MCF 10A (cell line): ENCODE measurements around the gene CELSR1. TPM values are rescaled to one million over a fixed set of nuclear protein-coding genes. Genes with fewer than 3 reads are reported as not detected.

ENCODE experiments used
- BruUV-seq: library from RNA; stranded (reverse); fragments of 400-500 nt; replicated peaks from 2 replicates; lab custom pipeline; 2021; lab: Mats Ljungman, UMichigan
- CTCF ChIA-PET: fragments of 300-600 bp; sonication (Branson Sonifier 250); formaldehyde crosslinking; extraction: SDS; loops from one replicate; lab custom pipeline; 2021; ENCODE audit warnings: antibody characterized with exemption, inconsistent platforms; lab: Yijun Ruan, JAX
- POLR2A ChIA-PET: fragments of 300-600, 350-650 bp; sonication (Branson Sonifier 250); formaldehyde crosslinking; extraction: SDS; loops from one replicate; lab custom pipeline; 2020; ENCODE audit warnings: antibody characterized with exemption, inconsistent platforms; lab: Yijun Ruan, JAX
- DNase-seq: peaks from one replicate; pipeline ENCODE4 v3.0.0-alpha.2; 2018; ENCODE audit not compliant: unreplicated experiment
- H3K27ac Mint-ChIP-seq: one replicate; pipeline ENCODE4 v1.8.0; 2022; ENCODE audit warnings: mild to moderate bottlenecking, low read depth, mixed read lengths; ENCODE audit not compliant: unreplicated experiment
- H3K27me3 Mint-ChIP-seq: one replicate; pipeline ENCODE4 v1.8.0; 2022; ENCODE audit warnings: mixed read lengths; ENCODE audit not compliant: insufficient read depth, unreplicated experiment
- H3K36me3 Mint-ChIP-seq: one replicate; pipeline ENCODE4 v1.8.0; 2022; ENCODE audit warnings: mild to moderate bottlenecking, moderate library complexity, mixed read lengths; ENCODE audit not compliant: insufficient read depth, unreplicated experiment
- H3K4me1 Mint-ChIP-seq: one replicate; pipeline ENCODE4 v1.8.0; 2022; ENCODE audit warnings: mixed read lengths; ENCODE audit not compliant: insufficient read depth, unreplicated experiment
- H3K4me3 Mint-ChIP-seq: one replicate; pipeline ENCODE4 v1.8.0; 2022; ENCODE audit warnings: mild to moderate bottlenecking, moderate library complexity, mixed read lengths; ENCODE audit not compliant: unreplicated experiment
- H3K9me3 Mint-ChIP-seq: one replicate; pipeline ENCODE4 v1.8.0; 2022; ENCODE audit warnings: mixed read lengths; ENCODE audit not compliant: unreplicated experiment
- CTCF ChIP-seq: fragments of 200-600 bp; IDR thresholded peaks from one replicate; pipeline ENCODE4 v1.8.0; 2022; ENCODE audit warnings: antibody characterized with exemption, mild to moderate bottlenecking; ENCODE audit not compliant: unreplicated experiment
- intact Hi-C: fragments of 100-400 bp; cut with micrococcal nuclease; formaldehyde crosslinking; loops from 2 replicates; pipeline ENCODE4 v1.14.1; 2022
- total RNA-seq: library from RNA; stranded (reverse); gene quantifications from 2 replicates; pipeline ENCODE4 v1.2.3, GENCODE V29; 2022

CELSR1 gene
- total RNA-seq, 1 experiment from 2014 or later, result 49.1 TPM

GRCh38 chr22:46542011-46542985 lies 4.9 kb upstream of the CELSR1 start:
- peaks cover 8% of the 10 kb centered on the region for H3K36me3 Mint-ChIP-seq
- no peak overlapping the region for H3K4me3 Mint-ChIP-seq
- TF ChIP-seq CTCF, result peak; percentile 88
- no peaks in the 10 kb centered on the region for H3K27me3 Mint-ChIP-seq
- BruUV-seq, result no TSS peak
- DNase-seq, result peak; percentile 71
- intact Hi-C loops, result loop anchor here (1.0 kb wide), 3 partner anchors 175 to 420 kb away; no protein-coding TSS in a partner anchor
- no peaks in the 10 kb centered on the region for H3K9me3 Mint-ChIP-seq
- peaks cover 20% of the 10 kb centered on the region for H3K4me1 Mint-ChIP-seq
- H3K27ac Mint-ChIP-seq, result no peak overlapping the region
- CTCF ChIA-PET, result interaction anchor here (0.5 to 4.9 kb wide), 53 partner anchors 9 to 1952 kb away, joined by 3 to 87 read pairs (median 4); no protein-coding TSS in a partner anchor
- POLR2A ChIA-PET, result interaction anchor here (0.7 to 7.5 kb wide), 9 partner anchors 12 to 206 kb away, joined by 3 to 69 read pairs (median 4); no protein-coding TSS in a partner anchor

- Mint-ChIP-seq H3K27ac (no peak overlapping the region), H3K4me3 (no peak overlapping the region), H3K27me3 (no peaks in the 10 kb centered on the region), H3K36me3 (peaks cover 6% of the 10 kb centered on the region), H3K4me1 (peaks cover 12% of the 10 kb centered on the region), H3K9me3 (no peaks in the 10 kb centered on the region)
- TF ChIP-seq CTCF, result no peak
- BruUV-seq, result no TSS peak
- ChIA-PET POLR2A (interaction anchor here (0.7 to 7.5 kb wide), 9 partner anchors 11 to 205 kb away, joined by 3 to 69 read pairs (median 4); no protein-coding TSS in a partner anchor), CTCF (interaction anchor here (0.6 to 4.9 kb wide), 42 partner anchors 9 to 252 kb away, joined by 3 to 87 read pairs (median 4); no protein-coding TSS in a partner anchor)
- DNase-seq, result no peak
- intact Hi-C loops, result no loop called here
Observed at GRCh38 chr22:46541536-46541935, 4.1 kb upstream of the CELSR1 start.

- TF ChIP-seq CTCF, result no peak
- no TSS peak for BruUV-seq
- H3K27me3 Mint-ChIP-seq, result no peaks in the 10 kb centered on the region
- H3K4me3 Mint-ChIP-seq, result no peak overlapping the region
- no peak overlapping the region for H3K27ac Mint-ChIP-seq
- peaks cover 6% of the 10 kb centered on the region for H3K36me3 Mint-ChIP-seq
- DNase-seq, result no peak
- intact Hi-C loops, result no loop called here
- ChIA-PET POLR2A (interaction anchor here (0.8 to 7.5 kb wide), 4 partner anchors 14 to 204 kb away, joined by 3 to 69 read pairs (median 12); no protein-coding TSS in a partner anchor), CTCF (interaction anchor here (0.9 to 4.9 kb wide), 9 partner anchors 11 to 187 kb away, joined by 3 to 87 read pairs (median 8); no protein-coding TSS in a partner anchor)
- no peaks in the 10 kb centered on the region for H3K9me3 Mint-ChIP-seq
- peaks cover 12% of the 10 kb centered on the region for H3K4me1 Mint-ChIP-seq
Observed at GRCh38 chr22:46540874-46541273, 3.5 kb upstream of the CELSR1 start.
